ENCODE results near the gene NRG3.

Gene NRG3

GRCh38 chr10:82691211-82691610 is 816.2 kb downstream of the NRG3 start:
- DNase-seq (ENCODE audit: low read depth), result no peak
- Histone ChIP-seq H3K4me3 (ENCODE audit: low read length) (no peak overlapping the region), H3K27me3 (replicated peaks; ENCODE audit: control insufficient read depth, insufficient read depth, low read length) (peaks cover 3% of the 10 kb centered on the region), H3K4me1 (ENCODE audit: control insufficient read depth, insufficient read depth, low read length) (no peaks in the 10 kb centered on the region), H3K9ac (ENCODE audit: low read length) (no peak overlapping the region), H3K9me3 (ENCODE audit: control insufficient read depth, low read length) (no peaks in the 10 kb centered on the region), H3K36me3 (ENCODE audit: control insufficient read depth, insufficient read depth, low read length, severe bottlenecking) (no peaks in the 10 kb centered on the region)

- DNase-seq (ENCODE audit: low read depth), result no peak
- H3K9me3 ChIP-seq (ENCODE audit: control insufficient read depth, low read length), result no peaks in the 10 kb centered on the region
- no peaks in the 10 kb centered on the region for H3K36me3 ChIP-seq (ENCODE audit: control insufficient read depth, insufficient read depth, low read length, severe bottlenecking)
Observed at GRCh38 chr10:82692458-82692857, 817.5 kb downstream of the NRG3 start.

GRCh38 chr10:82721831-82722230 is 846.8 kb downstream of the NRG3 start:
- Histone ChIP-seq H3K27me3 (replicated peaks; ENCODE audit: control insufficient read depth, insufficient read depth, low read length) (no peaks in the 10 kb centered on the region), H3K4me1 (ENCODE audit: control insufficient read depth, insufficient read depth, low read length) (no peaks in the 10 kb centered on the region), H3K9me3 (ENCODE audit: control insufficient read depth, low read length) (no peaks in the 10 kb centered on the region), H3K9ac (ENCODE audit: low read length) (no peak overlapping the region), H3K4me3 (ENCODE audit: low read length) (no peak overlapping the region), H3K36me3 (ENCODE audit: control insufficient read depth, insufficient read depth, low read length, severe bottlenecking) (no peaks in the 10 kb centered on the region)
- DNase-seq (ENCODE audit: low read depth), result no peak

More at GRCh38 chr10:82692458-82692857, 817.5 kb downstream of the NRG3 start:
- Histone ChIP-seq H3K4me3 (ENCODE audit: low read length) (no peak overlapping the region), H3K9ac (ENCODE audit: low read length) (no peak overlapping the region), H3K27me3 (replicated peaks; ENCODE audit: control insufficient read depth, insufficient read depth, low read length) (peaks cover 3% of the 10 kb centered on the region), H3K4me1 (ENCODE audit: control insufficient read depth, insufficient read depth, low read length) (no peaks in the 10 kb centered on the region)

DNA sequence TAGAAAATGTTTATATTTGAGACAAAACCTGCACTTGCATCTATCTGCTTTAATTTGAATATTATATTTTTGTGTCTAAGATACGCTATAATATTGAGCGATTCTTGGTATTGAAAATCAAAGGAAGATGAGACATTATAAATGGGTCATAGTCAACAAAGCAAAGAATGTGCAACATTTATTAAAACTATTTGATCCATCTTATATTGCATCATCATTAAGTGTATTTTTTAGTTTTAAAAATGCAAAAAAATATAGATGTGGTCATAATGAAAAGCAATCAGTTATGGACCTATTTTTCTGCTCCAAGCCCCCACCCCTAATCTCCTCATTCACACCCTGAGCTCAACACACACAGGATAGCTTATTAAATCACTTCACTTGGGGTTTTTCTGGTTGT is 847.3 kb downstream of the NRG3 start:
- no peak for DNase-seq (ENCODE audit: low read depth)
- no peaks in the 10 kb centered on the region for H3K9me3 ChIP-seq (ENCODE audit: control insufficient read depth, low read length)

DNA sequence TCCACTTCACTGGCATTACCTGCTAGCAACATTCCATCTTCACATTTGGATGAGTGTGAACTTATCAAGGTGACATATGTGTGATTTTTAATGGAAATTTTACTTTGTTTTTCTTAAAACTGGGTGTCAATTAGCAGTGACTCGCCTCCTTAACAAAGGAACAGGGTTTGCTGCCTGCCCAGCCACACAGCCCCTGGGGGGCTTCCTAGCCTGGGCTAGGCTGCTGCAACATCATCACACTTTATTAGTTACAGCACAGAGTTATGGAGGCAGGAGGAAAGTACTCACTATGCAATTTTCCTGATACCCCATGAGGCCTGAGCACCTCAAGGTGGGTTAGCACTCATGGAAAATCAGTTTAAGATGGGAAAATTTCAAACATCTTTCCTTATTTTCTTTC is 861.3 kb downstream of the NRG3 start:
- no peaks in the 10 kb centered on the region for H3K27me3 ChIP-seq (replicated peaks; ENCODE audit: control insufficient read depth, insufficient read depth, low read length)
- no peaks in the 10 kb centered on the region for H3K36me3 ChIP-seq (ENCODE audit: control insufficient read depth, insufficient read depth, low read length, severe bottlenecking)
- no peak for DNase-seq (ENCODE audit: low read depth)
- H3K9ac ChIP-seq (ENCODE audit: low read length), result no peak overlapping the region
- no peaks in the 10 kb centered on the region for H3K4me1 ChIP-seq (ENCODE audit: control insufficient read depth, insufficient read depth, low read length)
- no peaks in the 10 kb centered on the region for H3K9me3 ChIP-seq (ENCODE audit: control insufficient read depth, low read length)
- no peak overlapping the region for H3K4me3 ChIP-seq (ENCODE audit: low read length)

More for the DNA sequence above, 847.3 kb downstream of the NRG3 start:
- Histone ChIP-seq H3K4me3 (ENCODE audit: low read length) (no peak overlapping the region), H3K27me3 (replicated peaks; ENCODE audit: control insufficient read depth, insufficient read depth, low read length) (no peaks in the 10 kb centered on the region), H3K36me3 (ENCODE audit: control insufficient read depth, insufficient read depth, low read length, severe bottlenecking) (no peaks in the 10 kb centered on the region), H3K4me1 (ENCODE audit: control insufficient read depth, insufficient read depth, low read length) (no peaks in the 10 kb centered on the region), H3K9ac (ENCODE audit: low read length) (no peak overlapping the region)

- DNase-seq (ENCODE audit: low read depth), result no peak
- Histone ChIP-seq H3K27me3 (replicated peaks; ENCODE audit: control insufficient read depth, insufficient read depth, low read length) (no peaks in the 10 kb centered on the region), H3K9ac (ENCODE audit: low read length) (no peak overlapping the region), H3K36me3 (ENCODE audit: control insufficient read depth, insufficient read depth, low read length, severe bottlenecking) (no peaks in the 10 kb centered on the region), H3K4me1 (ENCODE audit: control insufficient read depth, insufficient read depth, low read length) (peaks cover 4% of the 10 kb centered on the region), H3K9me3 (ENCODE audit: control insufficient read depth, low read length) (no peaks in the 10 kb centered on the region), H3K4me3 (ENCODE audit: low read length) (no peak overlapping the region)
Observed at GRCh38 chr10:82737549-82737948, 862.6 kb downstream of the NRG3 start.

DNA sequence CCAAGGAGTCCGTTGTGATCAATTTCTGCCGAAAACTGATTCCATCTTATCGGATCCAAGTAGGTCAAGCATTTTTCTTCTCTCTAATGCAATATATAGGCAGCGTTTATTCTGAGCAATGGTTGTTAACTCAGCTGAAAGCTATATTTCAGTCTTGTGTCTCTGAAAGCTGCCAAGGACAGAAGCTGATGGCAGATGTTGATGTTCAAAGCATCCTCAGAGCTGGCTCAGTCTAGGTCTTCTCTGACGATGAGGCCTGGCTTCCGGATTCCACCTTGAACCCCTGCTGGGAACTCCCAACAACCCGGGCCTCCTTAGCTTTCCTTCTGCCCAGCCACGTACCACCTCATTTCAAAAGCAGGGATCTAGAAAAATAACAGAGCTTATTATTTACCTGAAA is 863.6 kb downstream of the NRG3 start:
- no peak for DNase-seq (ENCODE audit: low read depth)
- no peaks in the 10 kb centered on the region for H3K9me3 ChIP-seq (ENCODE audit: control insufficient read depth, low read length)

GRCh38 chr10:82742478-82742877 is 867.5 kb downstream of the NRG3 start:
- H3K4me1 ChIP-seq (ENCODE audit: control insufficient read depth, insufficient read depth, low read length), result peaks cover 6% of the 10 kb centered on the region
- peak; percentile 55 for DNase-seq (ENCODE audit: low read depth)
- no peaks in the 10 kb centered on the region for H3K36me3 ChIP-seq (ENCODE audit: control insufficient read depth, insufficient read depth, low read length, severe bottlenecking)
- H3K4me3 ChIP-seq (ENCODE audit: low read length), result no peak overlapping the region
- no peaks in the 10 kb centered on the region for H3K27me3 ChIP-seq (replicated peaks; ENCODE audit: control insufficient read depth, insufficient read depth, low read length)
- H3K9me3 ChIP-seq (ENCODE audit: control insufficient read depth, low read length), result no peaks in the 10 kb centered on the region
- H3K9ac ChIP-seq (ENCODE audit: low read length), result no peak overlapping the region

More for the DNA sequence above, 863.6 kb downstream of the NRG3 start:
- no peaks in the 10 kb centered on the region for H3K27me3 ChIP-seq (replicated peaks; ENCODE audit: control insufficient read depth, insufficient read depth, low read length)
- H3K36me3 ChIP-seq (ENCODE audit: control insufficient read depth, insufficient read depth, low read length, severe bottlenecking), result no peaks in the 10 kb centered on the region
- H3K4me3 ChIP-seq (ENCODE audit: low read length), result no peak overlapping the region
- no peak overlapping the region for H3K9ac ChIP-seq (ENCODE audit: low read length)
- H3K4me1 ChIP-seq (ENCODE audit: control insufficient read depth, insufficient read depth, low read length), result peaks cover 6% of the 10 kb centered on the region

GRCh38 chr10:82742898-82743297 is 867.9 kb downstream of the NRG3 start:
- no peak overlapping the region for H3K4me3 ChIP-seq (ENCODE audit: low read length)
- H3K9me3 ChIP-seq (ENCODE audit: control insufficient read depth, low read length), result no peaks in the 10 kb centered on the region
- no peak for DNase-seq (ENCODE audit: low read depth)
- peaks cover 6% of the 10 kb centered on the region for H3K4me1 ChIP-seq (ENCODE audit: control insufficient read depth, insufficient read depth, low read length)
- no peak overlapping the region for H3K9ac ChIP-seq (ENCODE audit: low read length)
- no peaks in the 10 kb centered on the region for H3K27me3 ChIP-seq (replicated peaks; ENCODE audit: control insufficient read depth, insufficient read depth, low read length)
- no peaks in the 10 kb centered on the region for H3K36me3 ChIP-seq (ENCODE audit: control insufficient read depth, insufficient read depth, low read length, severe bottlenecking)

- Histone ChIP-seq H3K9me3 (ENCODE audit: control insufficient read depth, low read length) (no peaks in the 10 kb centered on the region), H3K4me3 (ENCODE audit: low read length) (no peak overlapping the region), H3K36me3 (ENCODE audit: control insufficient read depth, insufficient read depth, low read length, severe bottlenecking) (no peaks in the 10 kb centered on the region)
Observed at GRCh38 chr10:82750538-82750937, 875.5 kb downstream of the NRG3 start.

DNA sequence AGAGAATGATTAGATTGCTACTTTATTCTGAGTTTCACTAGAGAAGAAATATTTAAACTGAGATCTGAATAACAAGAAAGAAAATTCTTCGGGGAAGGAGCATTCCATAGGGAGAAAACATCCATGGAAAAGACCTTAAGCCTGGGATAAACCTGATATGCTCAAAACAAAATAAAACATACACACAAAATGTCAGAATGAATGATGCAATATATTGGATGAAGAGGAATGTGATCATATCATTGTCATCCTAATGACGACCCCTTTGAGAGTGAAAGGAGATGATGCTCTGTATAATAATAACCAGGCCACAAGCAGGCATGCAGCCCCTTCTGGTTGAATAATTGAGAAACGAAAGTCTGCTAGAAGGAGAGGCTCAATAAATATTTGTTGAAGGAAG is 882.4 kb downstream of the NRG3 start:
- no peaks in the 10 kb centered on the region for H3K4me1 ChIP-seq (ENCODE audit: control insufficient read depth, insufficient read depth, low read length)
- no peaks in the 10 kb centered on the region for H3K9me3 ChIP-seq (ENCODE audit: control insufficient read depth, low read length)
- no peak overlapping the region for H3K4me3 ChIP-seq (ENCODE audit: low read length)
- DNase-seq (ENCODE audit: low read depth), result no peak
- no peak overlapping the region for H3K9ac ChIP-seq (ENCODE audit: low read length)
- no peaks in the 10 kb centered on the region for H3K27me3 ChIP-seq (replicated peaks; ENCODE audit: control insufficient read depth, insufficient read depth, low read length)
- no peaks in the 10 kb centered on the region for H3K36me3 ChIP-seq (ENCODE audit: control insufficient read depth, insufficient read depth, low read length, severe bottlenecking)

More at GRCh38 chr10:82750538-82750937, 875.5 kb downstream of the NRG3 start:
- H3K4me1 ChIP-seq (ENCODE audit: control insufficient read depth, insufficient read depth, low read length), result no peaks in the 10 kb centered on the region
- H3K9ac ChIP-seq (ENCODE audit: low read length), result no peak overlapping the region
- DNase-seq (ENCODE audit: low read depth), result no peak
- H3K27me3 ChIP-seq (replicated peaks; ENCODE audit: control insufficient read depth, insufficient read depth, low read length), result no peaks in the 10 kb centered on the region

- no peaks in the 10 kb centered on the region for H3K9me3 ChIP-seq (ENCODE audit: control insufficient read depth, low read length)
- no peaks in the 10 kb centered on the region for H3K4me1 ChIP-seq (ENCODE audit: control insufficient read depth, insufficient read depth, low read length)
Observed at GRCh38 chr10:82757901-82758300, 882.9 kb downstream of the NRG3 start.

More at GRCh38 chr10:82757901-82758300, 882.9 kb downstream of the NRG3 start:
- no peak for DNase-seq (ENCODE audit: low read depth)
- no peaks in the 10 kb centered on the region for H3K27me3 ChIP-seq (replicated peaks; ENCODE audit: control insufficient read depth, insufficient read depth, low read length)
- H3K36me3 ChIP-seq (ENCODE audit: control insufficient read depth, insufficient read depth, low read length, severe bottlenecking), result no peaks in the 10 kb centered on the region
- H3K9ac ChIP-seq (ENCODE audit: low read length), result no peak overlapping the region
- no peak overlapping the region for H3K4me3 ChIP-seq (ENCODE audit: low read length)
